Measurements from ENCODE around the gene PYHIN1. TPM values are rescaled to one million over a fixed set of nuclear protein-coding genes. Genes with fewer than 3 reads are reported as not detected.
A peak's percentile ranks its signal among the peaks of the same experiment; 100 is the strongest.

Gene PYHIN1
- total and polyA plus RNA-seq, 2 experiments from 2014 or later = not detected

DNA sequence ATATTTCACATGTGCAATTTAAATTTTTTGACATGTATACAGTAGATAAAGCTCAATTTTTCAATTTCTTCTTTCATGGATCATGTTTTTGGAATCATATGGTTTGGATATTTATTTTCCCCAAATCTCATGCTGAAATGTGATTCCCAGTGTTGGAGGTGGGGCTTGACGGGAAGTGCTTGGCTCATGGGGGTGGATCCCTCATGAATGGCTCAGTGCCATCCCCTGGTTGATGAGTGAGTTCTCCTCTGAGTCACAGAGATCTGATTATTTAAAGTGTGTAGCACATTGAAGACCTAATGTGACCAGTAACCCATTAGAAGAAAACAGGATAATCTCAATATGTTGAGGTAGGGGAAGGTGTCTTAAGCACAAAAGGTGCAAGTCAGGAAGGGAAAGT, 69.3 kb downstream of the PYHIN1 start (continued):
- TF ChIP-seq, protein P1, sequence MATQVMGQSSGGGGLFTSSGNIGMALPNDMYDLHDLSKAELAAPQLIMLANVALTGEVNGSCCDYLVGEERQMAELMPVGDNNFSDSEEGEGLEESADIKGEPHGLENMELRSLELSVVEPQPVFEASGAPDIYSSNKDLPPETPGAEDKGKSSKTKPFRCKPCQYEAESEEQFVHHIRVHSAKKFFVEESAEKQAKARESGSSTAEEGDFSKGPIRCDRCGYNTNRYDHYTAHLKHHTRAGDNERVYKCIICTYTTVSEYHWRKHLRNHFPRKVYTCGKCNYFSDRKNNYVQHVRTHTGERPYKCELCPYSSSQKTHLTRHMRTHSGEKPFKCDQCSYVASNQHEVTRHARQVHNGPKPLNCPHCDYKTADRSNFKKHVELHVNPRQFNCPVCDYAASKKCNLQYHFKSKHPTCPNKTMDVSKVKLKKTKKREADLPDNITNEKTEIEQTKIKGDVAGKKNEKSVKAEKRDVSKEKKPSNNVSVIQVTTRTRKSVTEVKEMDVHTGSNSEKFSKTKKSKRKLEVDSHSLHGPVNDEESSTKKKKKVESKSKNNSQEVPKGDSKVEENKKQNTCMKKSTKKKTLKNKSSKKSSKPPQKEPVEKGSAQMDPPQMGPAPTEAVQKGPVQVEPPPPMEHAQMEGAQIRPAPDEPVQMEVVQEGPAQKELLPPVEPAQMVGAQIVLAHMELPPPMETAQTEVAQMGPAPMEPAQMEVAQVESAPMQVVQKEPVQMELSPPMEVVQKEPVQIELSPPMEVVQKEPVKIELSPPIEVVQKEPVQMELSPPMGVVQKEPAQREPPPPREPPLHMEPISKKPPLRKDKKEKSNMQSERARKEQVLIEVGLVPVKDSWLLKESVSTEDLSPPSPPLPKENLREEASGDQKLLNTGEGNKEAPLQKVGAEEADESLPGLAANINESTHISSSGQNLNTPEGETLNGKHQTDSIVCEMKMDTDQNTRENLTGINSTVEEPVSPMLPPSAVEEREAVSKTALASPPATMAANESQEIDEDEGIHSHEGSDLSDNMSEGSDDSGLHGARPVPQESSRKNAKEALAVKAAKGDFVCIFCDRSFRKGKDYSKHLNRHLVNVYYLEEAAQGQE (IDR thresholded peaks at IDR 0.05; ENCODE audit: unreplicated experiment) = no peak
- no peak for TF ChIP-seq NANOG (IDR thresholded peaks at IDR 0.05; ENCODE audit: borderline replicate concordance)
- TF ChIP-seq, protein P2, sequence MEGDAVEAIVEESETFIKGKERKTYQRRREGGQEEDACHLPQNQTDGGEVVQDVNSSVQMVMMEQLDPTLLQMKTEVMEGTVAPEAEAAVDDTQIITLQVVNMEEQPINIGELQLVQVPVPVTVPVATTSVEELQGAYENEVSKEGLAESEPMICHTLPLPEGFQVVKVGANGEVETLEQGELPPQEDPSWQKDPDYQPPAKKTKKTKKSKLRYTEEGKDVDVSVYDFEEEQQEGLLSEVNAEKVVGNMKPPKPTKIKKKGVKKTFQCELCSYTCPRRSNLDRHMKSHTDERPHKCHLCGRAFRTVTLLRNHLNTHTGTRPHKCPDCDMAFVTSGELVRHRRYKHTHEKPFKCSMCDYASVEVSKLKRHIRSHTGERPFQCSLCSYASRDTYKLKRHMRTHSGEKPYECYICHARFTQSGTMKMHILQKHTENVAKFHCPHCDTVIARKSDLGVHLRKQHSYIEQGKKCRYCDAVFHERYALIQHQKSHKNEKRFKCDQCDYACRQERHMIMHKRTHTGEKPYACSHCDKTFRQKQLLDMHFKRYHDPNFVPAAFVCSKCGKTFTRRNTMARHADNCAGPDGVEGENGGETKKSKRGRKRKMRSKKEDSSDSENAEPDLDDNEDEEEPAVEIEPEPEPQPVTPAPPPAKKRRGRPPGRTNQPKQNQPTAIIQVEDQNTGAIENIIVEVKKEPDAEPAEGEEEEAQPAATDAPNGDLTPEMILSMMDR (conservative IDR thresholded peaks at IDR 0.05; ENCODE audit: low read depth in 2 of 2) = no peak

DNA sequence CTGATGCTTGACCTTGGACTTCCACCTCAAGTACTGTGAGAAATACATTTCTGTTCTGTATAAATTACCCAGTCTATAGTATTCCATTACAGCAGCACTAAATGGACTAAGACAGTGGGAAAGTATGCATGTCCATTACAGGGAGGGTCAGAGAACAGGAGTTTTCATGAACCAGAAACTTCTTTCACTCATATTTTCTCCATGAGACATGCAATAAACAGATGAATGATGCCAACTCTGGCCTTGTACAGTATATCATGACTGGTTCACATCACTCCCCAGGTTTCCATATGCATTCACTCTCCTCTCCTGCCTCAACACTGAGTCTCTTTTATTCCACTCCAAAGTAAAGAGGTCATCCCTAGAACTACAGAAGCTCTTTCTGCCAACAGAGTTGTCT, 73.8 kb downstream of the PYHIN1 start:
- ATAC-seq = no peak
- H3K79me2 ChIP-seq (replicated peaks; ENCODE audit: insufficient read depth) = no peaks in the 10 kb centered on the region
- TF ChIP-seq, protein P3, sequence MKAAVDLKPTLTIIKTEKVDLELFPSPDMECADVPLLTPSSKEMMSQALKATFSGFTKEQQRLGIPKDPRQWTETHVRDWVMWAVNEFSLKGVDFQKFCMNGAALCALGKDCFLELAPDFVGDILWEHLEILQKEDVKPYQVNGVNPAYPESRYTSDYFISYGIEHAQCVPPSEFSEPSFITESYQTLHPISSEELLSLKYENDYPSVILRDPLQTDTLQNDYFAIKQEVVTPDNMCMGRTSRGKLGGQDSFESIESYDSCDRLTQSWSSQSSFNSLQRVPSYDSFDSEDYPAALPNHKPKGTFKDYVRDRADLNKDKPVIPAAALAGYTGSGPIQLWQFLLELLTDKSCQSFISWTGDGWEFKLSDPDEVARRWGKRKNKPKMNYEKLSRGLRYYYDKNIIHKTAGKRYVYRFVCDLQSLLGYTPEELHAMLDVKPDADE (IDR thresholded peaks at IDR 0.05) = no peak
- TF ChIP-seq, protein P2 (conservative IDR thresholded peaks at IDR 0.05; ENCODE audit: low read depth in 2 of 2) = no peak
- TF ChIP-seq EZH2phosphoT487 (IDR thresholded peaks at IDR 0.05; ENCODE audit: unreplicated experiment) (no peak), CREB1 (CRISPR knock-in tag; IDR thresholded peaks at IDR 0.05; ENCODE audit: low read depth) (no peak), NANOG (IDR thresholded peaks at IDR 0.05; ENCODE audit: borderline replicate concordance) (no peak), JUNB (IDR thresholded peaks at IDR 0.05; ENCODE audit: unreplicated experiment) (no peak), STAT1 (IDR thresholded peaks at IDR 0.05; ENCODE audit: unreplicated experiment) (no peak), POLR2AphosphoS5 (IDR thresholded peaks at IDR 0.05; ENCODE audit: low read depth) (no peak)
- TF ChIP-seq, protein P4, sequence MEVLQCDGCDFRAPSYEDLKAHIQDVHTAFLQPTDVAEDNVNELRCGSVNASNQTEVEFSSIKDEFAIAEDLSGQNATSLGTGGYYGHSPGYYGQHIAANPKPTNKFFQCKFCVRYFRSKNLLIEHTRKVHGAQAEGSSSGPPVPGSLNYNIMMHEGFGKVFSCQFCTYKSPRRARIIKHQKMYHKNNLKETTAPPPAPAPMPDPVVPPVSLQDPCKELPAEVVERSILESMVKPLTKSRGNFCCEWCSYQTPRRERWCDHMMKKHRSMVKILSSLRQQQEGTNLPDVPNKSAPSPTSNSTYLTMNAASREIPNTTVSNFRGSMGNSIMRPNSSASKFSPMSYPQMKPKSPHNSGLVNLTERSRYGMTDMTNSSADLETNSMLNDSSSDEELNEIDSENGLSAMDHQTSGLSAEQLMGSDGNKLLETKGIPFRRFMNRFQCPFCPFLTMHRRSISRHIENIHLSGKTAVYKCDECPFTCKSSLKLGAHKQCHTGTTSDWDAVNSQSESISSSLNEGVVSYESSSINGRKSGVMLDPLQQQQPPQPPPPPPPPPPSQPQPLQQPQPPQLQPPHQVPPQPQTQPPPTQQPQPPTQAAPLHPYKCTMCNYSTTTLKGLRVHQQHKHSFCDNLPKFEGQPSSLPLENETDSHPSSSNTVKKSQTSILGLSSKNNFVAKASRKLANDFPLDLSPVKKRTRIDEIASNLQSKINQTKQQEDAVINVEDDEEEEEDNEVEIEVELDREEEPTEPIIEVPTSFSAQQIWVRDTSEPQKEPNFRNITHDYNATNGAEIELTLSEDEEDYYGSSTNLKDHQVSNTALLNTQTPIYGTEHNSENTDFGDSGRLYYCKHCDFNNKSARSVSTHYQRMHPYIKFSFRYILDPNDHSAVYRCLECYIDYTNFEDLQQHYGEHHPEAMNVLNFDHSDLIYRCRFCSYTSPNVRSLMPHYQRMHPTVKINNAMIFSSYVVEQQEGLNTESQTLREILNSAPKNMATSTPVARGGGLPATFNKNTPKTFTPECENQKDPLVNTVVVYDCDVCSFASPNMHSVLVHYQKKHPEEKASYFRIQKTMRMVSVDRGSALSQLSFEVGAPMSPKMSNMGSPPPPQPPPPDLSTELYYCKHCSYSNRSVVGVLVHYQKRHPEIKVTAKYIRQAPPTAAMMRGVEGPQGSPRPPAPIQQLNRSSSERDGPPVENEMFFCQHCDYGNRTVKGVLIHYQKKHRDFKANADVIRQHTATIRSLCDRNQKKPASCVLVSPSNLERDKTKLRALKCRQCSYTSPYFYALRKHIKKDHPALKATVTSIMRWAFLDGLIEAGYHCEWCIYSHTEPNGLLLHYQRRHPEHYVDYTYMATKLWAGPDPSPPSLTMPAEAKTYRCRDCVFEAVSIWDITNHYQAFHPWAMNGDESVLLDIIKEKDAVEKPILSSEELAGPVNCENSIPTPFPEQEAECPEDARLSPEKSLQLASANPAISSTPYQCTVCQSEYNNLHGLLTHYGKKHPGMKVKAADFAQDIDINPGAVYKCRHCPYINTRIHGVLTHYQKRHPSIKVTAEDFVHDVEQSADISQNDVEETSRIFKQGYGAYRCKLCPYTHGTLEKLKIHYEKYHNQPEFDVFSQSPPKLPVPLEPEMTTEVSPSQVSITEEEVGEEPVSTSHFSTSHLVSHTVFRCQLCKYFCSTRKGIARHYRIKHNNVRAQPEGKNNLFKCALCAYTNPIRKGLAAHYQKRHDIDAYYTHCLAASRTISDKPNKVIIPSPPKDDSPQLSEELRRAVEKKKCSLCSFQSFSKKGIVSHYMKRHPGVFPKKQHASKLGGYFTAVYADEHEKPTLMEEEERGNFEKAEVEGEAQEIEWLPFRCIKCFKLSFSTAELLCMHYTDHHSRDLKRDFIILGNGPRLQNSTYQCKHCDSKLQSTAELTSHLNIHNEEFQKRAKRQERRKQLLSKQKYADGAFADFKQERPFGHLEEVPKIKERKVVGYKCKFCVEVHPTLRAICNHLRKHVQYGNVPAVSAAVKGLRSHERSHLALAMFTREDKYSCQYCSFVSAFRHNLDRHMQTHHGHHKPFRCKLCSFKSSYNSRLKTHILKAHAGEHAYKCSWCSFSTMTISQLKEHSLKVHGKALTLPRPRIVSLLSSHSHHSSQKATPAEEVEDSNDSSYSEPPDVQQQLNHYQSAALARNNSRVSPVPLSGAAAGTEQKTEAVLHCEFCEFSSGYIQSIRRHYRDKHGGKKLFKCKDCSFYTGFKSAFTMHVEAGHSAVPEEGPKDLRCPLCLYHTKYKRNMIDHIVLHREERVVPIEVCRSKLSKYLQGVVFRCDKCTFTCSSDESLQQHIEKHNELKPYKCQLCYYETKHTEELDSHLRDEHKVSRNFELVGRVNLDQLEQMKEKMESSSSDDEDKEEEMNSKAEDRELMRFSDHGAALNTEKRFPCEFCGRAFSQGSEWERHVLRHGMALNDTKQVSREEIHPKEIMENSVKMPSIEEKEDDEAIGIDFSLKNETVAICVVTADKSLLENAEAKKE (CRISPR knock-in tag; IDR thresholded peaks at IDR 0.05) = no peak

More for the DNA sequence above, 73.8 kb downstream of the PYHIN1 start:
- peaks cover 39% of the 10 kb centered on the region for H3K4me1 ChIP-seq (ENCODE audit: insufficient read depth)
- H3K9me2 ChIP-seq (ENCODE audit: insufficient read depth) = no peaks in the 10 kb centered on the region
- H3K4me3 ChIP-seq = peak overlapping the region; percentile 47
- Mint-ChIP-seq H3K4me3 (peak overlapping the region; percentile 68; the same call in 2 of the 3 replicates), H3K27ac (no peak overlapping the region), H3K4me1 (peaks cover 46% of the 10 kb centered on the region), H3K9me3 (no peaks in the 10 kb centered on the region), H3K27me3 (ENCODE audit: insufficient read depth, low read depth, poor library complexity) (peaks cover 28% of the 10 kb centered on the region), H3K36me3 (ENCODE audit: low read depth) (no peaks in the 10 kb centered on the region)
- H3K4me2 ChIP-seq = peak overlapping the region; percentile 75
- 0 out of 2 replicates have a peak, but pooled peaks cover 3% of the 10 kb centered on the region for H3F3A ChIP-seq (replicated peaks; ENCODE audit: low read depth)
- H4K20me1 ChIP-seq (replicated peaks; ENCODE audit: insufficient read depth) = no peaks in the 10 kb centered on the region; the same call in 1 of the 2 replicates
- no peak overlapping the region for H3K27ac ChIP-seq (ENCODE audit: low read depth)
- H2AFZ ChIP-seq = peak overlapping the region; percentile 0; the same call in 1 of the 2 replicates
- H3K27me3 ChIP-seq (ENCODE audit: insufficient read depth) = peaks cover 56% of the 10 kb centered on the region
- DNase-seq (ENCODE audit: low spot score) = no peak
- H3K36me3 ChIP-seq (ENCODE audit: insufficient read depth) = no peaks in the 10 kb centered on the region
